ENCODE data around the gene IL12RB2. TPM values are rescaled to one million over a fixed set of nuclear protein-coding genes. Genes with fewer than 3 reads are reported as not detected.

IL12RB2 gene
- total RNA-seq, 2 donors from 2014 or later = 1.3 to 3.3 TPM

GRCh38 chr1:67264899-67265298, 42.8 kb upstream of the IL12RB2 start:
- Histone ChIP-seq H3K27me3 (no peaks in the 10 kb centered on the region), H3K4me3 (no peak overlapping the region), H3K27ac (no peak overlapping the region), H3K4me1 (no peaks in the 10 kb centered on the region), H3K9me3 (no peaks in the 10 kb centered on the region), H3K36me3 (replicated peaks in 1 of 2; ENCODE audit: insufficient read depth in 1 of 2, low read depth in 2 of 2) (no peaks in the 10 kb centered on the region)
- ATAC-seq (no peak), DNase-seq (no peak)
- 61 to 79% methylated on average over 3 of the region's 3 CpGs for WGBS, 2 donors
- intact Hi-C loops (cut with DNase I) = no loop called here
- TF ChIP-seq CTCF (IDR thresholded peaks at IDR 0.05) = no peak
- TF ChIP-seq POLR2A (IDR thresholded peaks at IDR 0.05) = no peak

- TF ChIP-seq POLR2A (IDR thresholded peaks at IDR 0.05) (no peak), CTCF (IDR thresholded peaks at IDR 0.05) (no peak)
- Histone ChIP-seq H3K27ac (no peak overlapping the region), H3K9me3 (no peaks in the 10 kb centered on the region), H3K27me3 (no peaks in the 10 kb centered on the region), H3K4me1 (no peaks in the 10 kb centered on the region), H3K4me3 (no peak overlapping the region), H3K36me3 (replicated peaks in 1 of 2; ENCODE audit: insufficient read depth in 1 of 2, low read depth in 2 of 2) (no peaks in the 10 kb centered on the region)
- DNase-seq (no peak), ATAC-seq (no peak)
- intact Hi-C loops (cut with DNase I) = no loop called here
- 78 to 85% methylated on average over 3 of the region's 3 CpGs for WGBS, 2 donors
Measured at GRCh38 chr1:67269061-67269460, 38.6 kb upstream of the IL12RB2 start.

- Histone ChIP-seq H3K4me3 (no peak overlapping the region), H3K4me1 (no peaks in the 10 kb centered on the region), H3K9me3 (no peaks in the 10 kb centered on the region), H3K36me3 (replicated peaks in 1 of 2; ENCODE audit: insufficient read depth in 1 of 2, low read depth in 2 of 2) (no peaks in the 10 kb centered on the region), H3K27me3 (no peaks in the 10 kb centered on the region), H3K27ac (no peak overlapping the region)
- WGBS, 2 donors = 81 to 88% methylated on average over 3 of the region's 3 CpGs
- DNase-seq (no peak), ATAC-seq (no peak)
- intact Hi-C loops (cut with DNase I) = no loop called here
- TF ChIP-seq POLR2A (IDR thresholded peaks at IDR 0.05) (no peak), CTCF (IDR thresholded peaks at IDR 0.05) (no peak)
Measured at GRCh38 chr1:67270541-67270940, 37.1 kb upstream of the IL12RB2 start.

GRCh38 chr1:67273591-67273990, 34.1 kb upstream of the IL12RB2 start:
- Histone ChIP-seq H3K4me1 (no peaks in the 10 kb centered on the region), H3K27me3 (no peaks in the 10 kb centered on the region), H3K36me3 (replicated peaks in 1 of 2; ENCODE audit: insufficient read depth in 1 of 2, low read depth in 2 of 2) (no peaks in the 10 kb centered on the region), H3K27ac (no peak overlapping the region), H3K9me3 (no peaks in the 10 kb centered on the region), H3K4me3 (no peak overlapping the region)
- ATAC-seq = no peak
- WGBS, 2 donors = 59 to 82% methylated on average over 4 of the region's 4 CpGs
- intact Hi-C loops (cut with DNase I) = no loop called here
- TF ChIP-seq POLR2A (IDR thresholded peaks at IDR 0.05) (no peak), CTCF (IDR thresholded peaks at IDR 0.05) (no peak)
- DNase-seq = no peak

GRCh38 chr1:67274623-67275325, 32.9 kb upstream of the IL12RB2 start:
- Histone ChIP-seq H3K27me3 (no peaks in the 10 kb centered on the region), H3K9me3 (no peaks in the 10 kb centered on the region), H3K4me1 (no peaks in the 10 kb centered on the region), H3K4me3 (no peak overlapping the region), H3K27ac (no peak overlapping the region), H3K36me3 (replicated peaks in 1 of 2; ENCODE audit: insufficient read depth in 1 of 2, low read depth in 2 of 2) (no peaks in the 10 kb centered on the region)
- DNase-seq (no peak), ATAC-seq (no peak)
- WGBS, 2 donors = 78 to 80% methylated on average over 5 of the region's 5 CpGs
- TF ChIP-seq POLR2A (IDR thresholded peaks at IDR 0.05) (no peak), CTCF (IDR thresholded peaks at IDR 0.05) (no peak)
- intact Hi-C loops (cut with DNase I) = no loop called here

Measured in body of pancreas (tissue), 4 donors.